Tongue (tissue), 2 donors: ENCODE data around the gene GCDH. TPM values are rescaled to one million over a fixed set of nuclear protein-coding genes. Genes with fewer than 3 reads are reported as not detected.
"Not testable (repeated sequence)": the region's sequence is repeated elsewhere in the genome, so short reads cannot be mapped to it uniquely, and the experiment has no call there.

Source experiments
- DNase-seq: peaks from one replicate; pipeline ENCODE4 v3.0.0-alpha.2; 2015
- total RNA-seq: library from RNA; depleted of rRNA; stranded (reverse); fragments of >200 nt; gene quantifications from one replicate; pipeline ENCODE4 v1.2.3, GENCODE V29; 2014

The GCDH gene
- total RNA-seq, 1 donor from 2014 or later: 46.5 TPM

DNA sequence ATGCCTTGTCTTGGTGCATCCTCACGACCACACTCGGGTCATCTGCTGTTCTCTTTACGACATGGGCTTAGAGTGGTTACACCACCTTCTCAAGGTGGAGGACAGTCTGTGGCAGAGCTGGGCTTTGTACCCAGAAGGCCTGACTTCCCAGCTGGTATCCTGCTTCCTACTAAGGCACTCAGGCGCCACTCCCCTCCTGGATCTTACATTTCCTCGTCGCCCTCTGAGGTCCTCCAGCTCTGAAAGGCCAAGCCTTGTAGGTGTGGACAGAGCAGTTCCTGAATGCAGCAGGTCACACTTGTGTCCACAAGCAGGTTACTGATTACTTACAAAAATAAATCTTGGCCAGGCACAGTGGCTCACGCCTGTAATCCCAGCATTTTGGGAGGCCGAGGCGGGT lies 16.2 kb downstream of the GCDH start:
- no peak for DNase-seq

GRCh38 chr19:12912571-12912970 lies 21.6 kb downstream of the GCDH start:
- DNase-seq: no peak

GRCh38 chr19:12913011-12913561 lies 22.1 kb downstream of the GCDH start:
- peak; percentile 97 for DNase-seq

GRCh38 chr19:12913851-12914690 lies 23.1 kb downstream of the GCDH start:
- peak; percentile 69 for DNase-seq

- not testable (repeated sequence) for DNase-seq
Observed at GRCh38 chr19:12915860-12916259, 24.9 kb downstream of the GCDH start.

DNA sequence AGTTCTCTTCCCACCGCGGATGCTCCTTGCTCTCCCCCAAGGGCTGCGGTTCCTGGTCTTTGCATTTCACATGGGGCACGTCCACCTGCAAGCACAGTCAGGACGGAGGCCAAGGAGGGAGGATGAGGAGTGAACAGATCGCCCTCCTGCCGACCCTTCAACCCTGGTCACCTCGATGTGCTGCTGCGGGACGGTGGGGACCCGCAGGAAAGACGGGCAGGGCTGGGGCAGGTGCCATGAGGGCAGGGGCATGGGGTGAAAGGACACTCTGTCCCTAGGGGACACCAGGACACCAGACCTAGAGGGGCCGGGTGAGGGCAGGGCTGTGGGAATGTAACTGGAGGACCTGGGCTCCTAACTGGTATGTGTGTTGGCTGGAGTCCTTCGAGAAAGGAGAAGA lies 27.3 kb downstream of the GCDH start:
- no peak for DNase-seq

DNA sequence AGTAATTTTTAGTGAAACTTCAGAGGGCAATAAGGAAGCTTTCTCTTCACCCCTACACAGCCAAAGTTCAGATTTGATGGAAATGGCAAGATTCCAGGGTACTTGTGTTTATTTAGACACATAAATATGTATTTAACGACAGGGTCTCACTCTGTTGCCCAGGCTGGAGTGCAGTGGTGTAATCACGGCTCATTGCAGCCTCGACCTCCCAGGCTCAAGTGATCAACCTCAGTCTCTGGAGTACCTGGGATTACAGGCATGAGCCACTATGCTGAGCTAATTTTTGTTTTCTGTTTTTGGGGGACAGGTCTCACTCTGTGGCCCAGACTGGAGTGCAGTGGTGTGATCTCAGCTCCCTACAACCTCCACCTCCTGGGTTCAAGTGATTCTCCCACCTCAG lies 30.1 kb downstream of the GCDH start:
- DNase-seq: no peak

DNA sequence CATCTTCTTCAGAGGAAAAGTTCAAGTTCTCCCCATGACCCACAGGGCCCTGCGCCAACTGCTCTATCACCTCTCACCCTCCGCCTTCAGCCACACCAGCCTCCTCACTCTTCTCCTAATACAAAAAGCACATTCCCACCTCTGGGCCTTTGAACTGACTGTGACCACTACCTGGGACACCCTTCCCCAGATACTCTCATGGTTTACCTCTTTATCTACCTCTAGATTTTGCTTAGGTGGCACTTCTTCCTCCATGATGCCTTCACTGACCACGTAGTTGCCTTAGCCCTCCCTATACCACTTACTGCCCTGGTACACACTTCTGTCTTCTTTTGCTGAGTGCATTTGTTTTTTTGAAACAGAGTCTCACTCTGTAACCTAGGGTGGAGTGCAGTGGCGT lies 32.0 kb downstream of the GCDH start:
- DNase-seq: no peak

DNA sequence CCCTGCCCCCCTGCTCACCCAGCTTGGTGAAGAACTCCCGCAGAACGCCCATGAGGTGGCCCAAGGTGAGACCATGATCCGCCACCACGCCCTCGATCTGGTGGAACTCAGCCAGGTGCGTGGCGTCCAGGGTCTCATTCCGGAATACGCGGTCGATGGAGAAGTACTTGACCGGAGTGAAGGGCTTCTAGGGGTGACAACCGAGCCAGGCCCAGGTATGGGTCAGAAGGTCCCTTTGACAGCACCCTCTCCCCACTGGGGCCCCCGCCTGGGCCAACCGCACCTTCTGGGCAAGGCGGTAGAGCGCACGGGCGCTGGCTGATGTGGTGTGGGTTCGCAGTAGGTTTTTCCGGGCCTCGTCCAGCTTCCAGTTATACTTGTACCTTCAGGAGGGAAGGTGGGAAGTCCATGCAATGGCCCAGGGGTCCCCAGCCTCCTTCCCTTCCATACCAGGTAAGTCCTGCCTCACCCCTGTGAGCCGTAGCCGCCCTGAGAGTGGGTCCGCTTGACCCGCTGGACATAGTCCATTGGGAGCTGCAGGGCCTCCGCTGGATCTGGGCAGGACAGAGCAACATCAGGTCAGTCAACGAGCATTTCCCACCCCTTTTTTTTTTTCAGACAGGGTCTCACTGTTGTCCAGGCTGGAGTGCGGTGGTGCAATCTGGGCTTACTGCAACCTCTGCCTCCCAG lies 33.8 kb downstream of the GCDH start:
- DNase-seq: no peak

GRCh38 chr19:12930002-12930645 lies 39.2 kb downstream of the GCDH start:
- no peak for DNase-seq

GRCh38 chr19:12932392-12933286 lies 41.7 kb downstream of the GCDH start:
- no peak for DNase-seq

DNA sequence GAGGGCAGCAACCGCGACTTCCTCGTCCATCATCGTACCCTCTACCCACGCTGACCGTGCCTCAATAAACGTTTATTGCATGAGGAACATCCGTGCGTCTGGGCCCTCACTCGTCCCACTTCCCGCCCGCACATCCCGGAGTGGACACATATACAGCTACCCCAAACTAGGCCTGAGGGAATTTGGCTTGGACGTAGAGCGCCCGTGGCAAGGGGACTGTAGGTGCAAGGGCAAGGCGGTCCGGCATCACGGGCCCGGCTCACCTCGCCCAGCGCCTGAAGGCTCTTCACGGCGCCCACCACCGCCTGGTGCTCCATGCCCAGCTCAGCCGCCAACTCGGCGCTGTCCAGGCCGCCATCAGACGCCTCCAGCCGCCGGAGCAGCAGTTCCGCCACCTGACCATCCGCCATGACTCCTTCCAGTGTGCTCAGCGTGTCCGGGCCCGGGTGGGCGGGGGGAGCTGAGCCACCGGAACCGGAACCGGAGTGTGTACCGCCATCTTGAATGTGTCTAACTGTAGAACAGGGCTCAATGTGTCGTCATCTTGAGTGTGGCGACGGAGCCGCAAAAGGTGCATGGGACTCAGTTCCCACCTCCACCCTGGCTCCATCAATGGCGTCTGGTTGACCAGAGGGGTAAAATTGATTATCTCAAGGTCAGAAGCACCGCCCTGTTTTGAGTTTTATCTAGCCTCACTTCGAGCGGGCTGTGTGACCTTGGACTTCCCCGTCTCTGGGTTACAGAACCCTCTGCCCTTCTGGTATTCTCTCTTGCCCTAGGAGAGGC lies 42.5 kb downstream of the GCDH start, which contains the start of gene FARSA:
Gene FARSA (minus strand): TSS at position 425 of the 786 bp plus-strand sequence. CDS start 15 bp downstream, at position 410.
- DNase-seq: peak; percentile 96

GRCh38 chr19:12935071-12935470 lies 44.1 kb downstream of the GCDH start:
- no peak for DNase-seq

GRCh38 chr19:12936582-12936981 lies 45.6 kb downstream of the GCDH start:
- DNase-seq: no peak

DNA sequence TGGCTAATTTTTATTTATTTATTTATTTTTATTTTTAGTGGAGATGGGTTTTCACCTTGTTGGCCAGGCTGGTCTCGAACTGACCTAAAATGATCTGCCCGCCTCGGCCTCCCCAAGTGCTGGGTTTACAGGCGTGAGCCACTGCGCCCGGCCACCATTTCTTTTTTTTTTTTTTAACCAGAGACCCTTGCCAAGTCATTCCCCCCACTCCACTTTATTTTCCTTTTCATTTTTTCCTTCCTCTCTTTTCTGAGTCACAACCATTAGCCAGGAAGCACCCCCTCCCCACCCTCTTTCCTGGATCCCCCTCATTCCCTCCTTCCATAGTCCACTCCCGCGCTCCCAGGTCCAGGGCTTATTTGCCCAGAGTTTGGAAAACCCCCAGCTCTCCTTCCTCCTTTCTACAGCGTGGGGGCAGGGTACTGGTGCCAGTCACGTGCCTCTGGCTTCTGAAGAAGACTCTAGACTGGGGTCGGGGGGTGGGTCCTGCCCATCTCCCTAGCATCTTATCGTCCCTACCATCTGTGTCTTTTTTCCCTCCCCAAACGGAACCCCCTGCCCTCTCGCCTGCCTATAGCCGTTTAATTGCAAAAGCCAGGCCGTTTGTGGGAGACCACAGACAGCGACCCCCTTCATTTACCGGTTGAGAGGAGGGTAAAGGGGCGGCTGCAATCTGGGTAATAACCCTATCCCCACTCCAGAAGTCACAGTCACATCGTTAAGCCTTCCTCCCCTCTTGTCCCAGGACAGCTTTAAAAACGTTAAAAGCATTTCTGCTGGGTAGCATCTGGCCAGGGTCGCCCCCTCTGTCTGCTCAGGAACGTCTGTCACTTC lies 46.4 kb downstream of the GCDH start:
- no peak for DNase-seq

- DNase-seq: peak; percentile 100
Observed at GRCh38 chr19:12937927-12938778, 47.2 kb downstream of the GCDH start, which contains the start of gene CALR. CALR (plus strand) TSS chr19:12938609; CDS start chr19:12938680, 71 bp downstream.

DNA sequence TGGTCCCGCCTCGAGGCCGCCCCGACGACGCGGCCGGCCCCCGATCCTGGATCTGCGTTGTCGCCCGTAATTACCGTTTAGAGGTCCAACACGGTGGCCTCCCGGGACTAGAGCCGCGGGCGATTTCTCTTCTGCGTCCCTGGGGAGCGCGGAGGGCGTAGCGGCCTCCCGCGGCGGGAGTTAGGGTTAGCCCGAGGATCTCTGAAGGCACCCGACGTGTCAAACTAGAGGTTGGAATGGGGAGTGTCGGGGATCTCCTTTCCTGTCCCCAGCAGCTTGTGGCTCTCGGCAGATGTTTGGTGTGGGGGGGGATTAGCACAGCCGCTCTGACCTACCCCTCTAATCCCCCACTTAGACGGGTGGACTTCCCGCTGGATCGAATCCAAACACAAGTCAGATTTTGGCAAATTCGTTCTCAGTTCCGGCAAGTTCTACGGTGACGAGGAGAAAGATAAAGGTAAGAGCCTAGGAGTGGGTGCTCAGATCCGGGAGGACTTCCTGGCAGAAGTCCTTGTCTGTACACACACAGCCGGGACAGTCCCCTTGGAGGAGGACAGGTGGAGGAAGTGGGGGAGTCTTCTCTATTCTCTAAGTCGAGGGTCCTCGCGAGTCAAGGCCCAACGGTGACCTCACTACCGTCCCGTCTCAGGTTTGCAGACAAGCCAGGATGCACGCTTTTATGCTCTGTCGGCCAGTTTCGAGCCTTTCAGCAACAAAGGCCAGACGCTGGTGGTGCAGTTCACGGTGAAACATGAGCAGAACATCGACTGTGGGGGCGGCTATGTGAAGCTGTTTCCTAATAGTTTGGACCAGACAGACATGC lies 48.0 kb downstream of the GCDH start:
- peak; percentile 61 for DNase-seq

GRCh38 chr19:12939975-12940423 lies 49.0 kb downstream of the GCDH start:
- no peak for DNase-seq
